Gastroesophageal sphincter (tissue), 3 donors: ENCODE results near the gene CADPS2.

Source experiments
- CTCF ChIP-seq, 4 experiments: fragments of 200-600 bp in 2 of 4; fragments of 450-650 bp in 2 of 4; sonication (generic) in 1 of 4; IDR thresholded peaks; one replicate each; pipeline ENCODE4 v1.5.1; 2017 to 2019; ENCODE audit warnings: antibody characterized with exemption in 4 of 4, mild to moderate bottlenecking in 2 of 4, moderate library complexity in 2 of 4
- EP300 ChIP-seq: sonication (generic); formaldehyde crosslinking; IDR thresholded peaks from one replicate; pipeline ENCODE4 v1.6.1; 2017; ENCODE audit warnings: antibody characterized with exemption, mild to moderate bottlenecking
- POLR2A ChIP-seq, 2 donors: fragments of 450-650 bp; IDR thresholded peaks; one replicate each; pipeline ENCODE4 v1.6.1; 2017; ENCODE audit warnings: antibody characterized with exemption in 2 of 2, mild to moderate bottlenecking in 2 of 2, moderate library complexity in 1 of 2
- POLR2AphosphoS5 ChIP-seq: sonication (generic); formaldehyde crosslinking; IDR thresholded peaks from one replicate; pipeline ENCODE4 v1.6.1; 2017; ENCODE audit warnings: antibody characterized with exemption

GRCh38 chr7:122363144-122363543 is 523.1 kb downstream of the CADPS2 start:
- TF ChIP-seq POLR2A (IDR thresholded peaks at IDR 0.05) (no peak), CTCF (IDR thresholded peaks at IDR 0.05) (no peak), EP300 (no peak), POLR2AphosphoS5 (no peak)
